Breast epithelium (tissue), 4 donors: ENCODE measurements around the gene PRPS1L1. TPM values are rescaled to one million over a fixed set of nuclear protein-coding genes. Genes with fewer than 3 reads are reported as not detected.

Source experiments
- DNase-seq, 2 donors: peaks; one replicate each; pipeline ENCODE4 v3.0.0-alpha.2; 2019; ENCODE audit warnings: low spot score in 2 of 2
- H3K27ac ChIP-seq, 2 donors: fragments of 200-600 bp; sonication (generic) in 1 of 2; one replicate each; pipeline ENCODE4 v1.5.1; 2016 to 2019; ENCODE audit warnings: mild to moderate bottlenecking in 1 of 2
- H3K27me3 ChIP-seq, 2 donors: fragments of 200-600 bp; sonication (generic) in 1 of 2; one replicate each; pipeline versions ENCODE4 v1.5.1 to v1.6.0; 2017 to 2019; ENCODE audit warnings: control low read depth in 1 of 2, mild to moderate bottlenecking in 1 of 2
- H3K36me3 ChIP-seq: fragments of 200-600 bp; one replicate; pipeline ENCODE4 v1.5.1; 2019
- H3K4me1 ChIP-seq, 2 donors: fragments of 200-600 bp; sonication (generic); one replicate each; pipeline ENCODE4 v1.5.1; 2016 to 2019; ENCODE audit warnings: control low read depth in 1 of 2
- H3K4me3 ChIP-seq, 3 donors: fragments of 200-600 bp; sonication (generic); 1 replicate in 2 of 3; 2 replicates in 1 of 3; pipeline ENCODE4 v1.5.1; 2016 to 2019; ENCODE audit warnings: mild to moderate bottlenecking in 3 of 3, moderate library complexity in 2 of 3
- H3K9me3 ChIP-seq, 2 donors: fragments of 200-600 bp; sonication (generic) in 1 of 2; one replicate each; pipeline ENCODE4 v1.5.1; 2016 to 2019; ENCODE audit warnings: control low read depth in 1 of 2
- POLR2A ChIP-seq: fragments of 450-650 bp; IDR thresholded peaks from one replicate; pipeline ENCODE4 v1.6.1; 2016; ENCODE audit warnings: antibody characterized with exemption, mild to moderate bottlenecking, moderate library complexity
- POLR2AphosphoS5 ChIP-seq, 3 donors: sonication (generic); formaldehyde crosslinking; IDR thresholded peaks; one replicate each; pipeline ENCODE4 v1.6.1; 2017; ENCODE audit warnings: antibody characterized with exemption in 3 of 3
- intact Hi-C: fragments of 100-400 bp; cut with DNase I; formaldehyde crosslinking; loops from one replicate; pipeline ENCODE4 v1.15.1; 2023; ENCODE audit warnings: low total_unique reads
- total RNA-seq, 3 donors: library from RNA; depleted of rRNA; stranded (reverse); fragments of >200 nt; gene quantifications; one replicate each; pipeline ENCODE4 v1.1.0, GENCODE V29; 2016
- TF ChIP-seq, protein P1 (sequence below), 3 donors: fragments of 450-650 bp; IDR thresholded peaks; one replicate each; pipeline ENCODE4 v1.5.1; 2016 to 2017; ENCODE audit warnings: antibody characterized with exemption in 3 of 3, mild to moderate bottlenecking in 3 of 3, moderate library complexity in 3 of 3

Gene PRPS1L1
- total RNA-seq, 3 donors from 2014 or later: not detected

GRCh38 chr7:18045171-18045570 lies 17.5 kb upstream of the PRPS1L1 start:
- TF ChIP-seq, protein P1, sequence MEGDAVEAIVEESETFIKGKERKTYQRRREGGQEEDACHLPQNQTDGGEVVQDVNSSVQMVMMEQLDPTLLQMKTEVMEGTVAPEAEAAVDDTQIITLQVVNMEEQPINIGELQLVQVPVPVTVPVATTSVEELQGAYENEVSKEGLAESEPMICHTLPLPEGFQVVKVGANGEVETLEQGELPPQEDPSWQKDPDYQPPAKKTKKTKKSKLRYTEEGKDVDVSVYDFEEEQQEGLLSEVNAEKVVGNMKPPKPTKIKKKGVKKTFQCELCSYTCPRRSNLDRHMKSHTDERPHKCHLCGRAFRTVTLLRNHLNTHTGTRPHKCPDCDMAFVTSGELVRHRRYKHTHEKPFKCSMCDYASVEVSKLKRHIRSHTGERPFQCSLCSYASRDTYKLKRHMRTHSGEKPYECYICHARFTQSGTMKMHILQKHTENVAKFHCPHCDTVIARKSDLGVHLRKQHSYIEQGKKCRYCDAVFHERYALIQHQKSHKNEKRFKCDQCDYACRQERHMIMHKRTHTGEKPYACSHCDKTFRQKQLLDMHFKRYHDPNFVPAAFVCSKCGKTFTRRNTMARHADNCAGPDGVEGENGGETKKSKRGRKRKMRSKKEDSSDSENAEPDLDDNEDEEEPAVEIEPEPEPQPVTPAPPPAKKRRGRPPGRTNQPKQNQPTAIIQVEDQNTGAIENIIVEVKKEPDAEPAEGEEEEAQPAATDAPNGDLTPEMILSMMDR (IDR thresholded peaks at IDR 0.05): no peak
- TF ChIP-seq POLR2AphosphoS5 (IDR thresholded peaks at IDR 0.05): no peak
- no peak for TF ChIP-seq POLR2A
- H3K4me3 ChIP-seq: no peak overlapping the region
- H3K4me1 ChIP-seq: no peaks in the 10 kb centered on the region
- intact Hi-C loops: no loop called here
- no peaks in the 10 kb centered on the region for H3K27me3 ChIP-seq
- no peak overlapping the region for H3K27ac ChIP-seq
- DNase-seq: no peak
- no peaks in the 10 kb centered on the region for H3K36me3 ChIP-seq
- no peaks in the 10 kb centered on the region for H3K9me3 ChIP-seq

DNA sequence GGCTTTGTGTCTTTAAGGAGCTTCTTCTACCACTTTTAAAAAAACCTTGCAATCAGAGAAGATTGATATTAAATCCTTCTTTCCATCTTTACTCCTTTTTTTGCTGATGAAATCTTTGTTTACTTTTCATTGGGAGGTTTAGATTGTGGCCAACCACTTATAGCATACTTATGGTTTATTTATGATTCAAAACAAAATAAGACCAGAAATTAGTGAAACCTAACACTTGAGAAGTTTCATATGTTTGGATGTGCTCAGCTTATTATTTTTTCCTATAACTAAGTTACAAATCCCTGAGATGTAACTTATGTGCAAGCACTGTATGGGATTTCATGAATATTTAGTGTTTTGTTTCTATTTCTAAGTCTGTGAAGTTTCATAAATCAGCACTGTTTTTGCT lies 13.5 kb upstream of the PRPS1L1 start:
- DNase-seq: no peak
- H3K4me1 ChIP-seq: no peaks in the 10 kb centered on the region

DNA sequence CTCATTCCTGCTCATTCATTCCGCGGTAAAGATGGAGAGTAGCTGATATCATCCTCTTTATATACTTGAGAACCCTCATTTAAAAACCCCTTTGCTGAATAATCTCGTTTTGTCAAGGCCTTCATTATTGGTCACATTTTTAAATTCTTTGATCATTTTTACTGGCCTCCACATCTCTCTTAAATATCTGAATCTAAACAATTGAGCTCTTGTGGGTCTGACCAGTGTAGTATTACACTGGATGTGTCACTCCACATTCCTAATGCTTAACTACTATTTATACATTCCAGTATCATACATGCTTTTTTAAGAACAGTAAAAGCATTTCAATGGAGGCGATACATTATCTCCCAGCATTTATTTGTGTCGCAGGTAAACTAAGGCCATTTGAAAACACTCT lies 12.6 kb upstream of the PRPS1L1 start:
- Histone ChIP-seq H3K4me1 (no peaks in the 10 kb centered on the region), H3K27ac (no peak overlapping the region), H3K27me3 (no peaks in the 10 kb centered on the region), H3K36me3 (no peaks in the 10 kb centered on the region), H3K9me3 (no peaks in the 10 kb centered on the region), H3K4me3 (no peak overlapping the region)
- DNase-seq: no peak
- TF ChIP-seq POLR2AphosphoS5 (IDR thresholded peaks at IDR 0.05): no peak
- TF ChIP-seq POLR2A: no peak
- TF ChIP-seq, protein P1 (IDR thresholded peaks at IDR 0.05): no peak
- intact Hi-C loops: no loop called here

More for the DNA sequence above, 13.5 kb upstream of the PRPS1L1 start:
- no peaks in the 10 kb centered on the region for H3K27me3 ChIP-seq
- intact Hi-C loops: no loop called here
- no peaks in the 10 kb centered on the region for H3K36me3 ChIP-seq
- no peak overlapping the region for H3K4me3 ChIP-seq
- TF ChIP-seq, protein P1 (IDR thresholded peaks at IDR 0.05): no peak
- no peak for TF ChIP-seq POLR2A
- no peak overlapping the region for H3K27ac ChIP-seq
- no peaks in the 10 kb centered on the region for H3K9me3 ChIP-seq

- Histone ChIP-seq H3K4me1 (no peaks in the 10 kb centered on the region), H3K4me3 (no peak overlapping the region), H3K27me3 (no peaks in the 10 kb centered on the region), H3K36me3 (no peaks in the 10 kb centered on the region), H3K27ac (no peak overlapping the region), H3K9me3 (no peaks in the 10 kb centered on the region)
- DNase-seq: no peak
- no peak for TF ChIP-seq POLR2A
- no peak for TF ChIP-seq POLR2AphosphoS5 (IDR thresholded peaks at IDR 0.05)
- TF ChIP-seq, protein P1 (IDR thresholded peaks at IDR 0.05): no peak
- intact Hi-C loops: no loop called here
These were observed 10.7 kb upstream of the PRPS1L1 start for GRCh38 chr7:18038382-18038781.

DNA sequence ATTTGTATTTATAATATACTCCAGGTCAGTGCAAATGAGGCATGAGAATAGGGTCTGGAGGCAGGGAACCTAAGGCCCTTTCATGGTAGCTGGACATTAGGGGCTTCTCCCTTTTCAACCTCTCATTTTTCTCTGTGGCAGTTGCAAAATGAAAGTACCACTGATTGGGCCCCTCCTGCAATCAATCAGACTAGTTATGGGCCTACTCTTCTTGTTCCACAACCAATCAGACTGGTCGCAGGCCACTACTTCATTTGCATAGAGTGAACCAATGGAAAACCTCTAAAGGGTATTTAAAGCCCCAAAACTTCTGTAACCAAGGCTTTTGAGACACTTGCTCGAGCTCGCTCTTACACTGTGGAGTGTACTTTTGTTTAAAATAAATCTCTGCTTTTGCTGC lies 10.0 kb upstream of the PRPS1L1 start:
- H3K9me3 ChIP-seq: no peaks in the 10 kb centered on the region
- H3K27ac ChIP-seq: no peak overlapping the region
- intact Hi-C loops: no loop called here
- TF ChIP-seq, protein P1 (IDR thresholded peaks at IDR 0.05): no peak
- no peak for TF ChIP-seq POLR2AphosphoS5 (IDR thresholded peaks at IDR 0.05)
- no peak for TF ChIP-seq POLR2A
- no peaks in the 10 kb centered on the region for H3K4me1 ChIP-seq
- H3K27me3 ChIP-seq: no peaks in the 10 kb centered on the region
- no peak for DNase-seq
- H3K36me3 ChIP-seq: no peaks in the 10 kb centered on the region
- no peak overlapping the region for H3K4me3 ChIP-seq
